ENCODE results near the gene PFKFB4. TPM values are rescaled to one million over a fixed set of nuclear protein-coding genes. Genes with fewer than 3 reads are reported as not detected.
A peak's percentile ranks its signal among the peaks of the same experiment; 100 is the strongest.

Gene PFKFB4
- total RNA-seq, 1 experiment from 2014 or later, result 12.3 TPM

- Histone ChIP-seq H4K8ac (replicated peaks; ENCODE audit: insufficient read length, low read depth, low read length) (no peak overlapping the region), H4K91ac (ENCODE audit: insufficient read length, low read depth, low read length) (no peak overlapping the region), H2AK5ac (ENCODE audit: insufficient read length, low read length) (no peak overlapping the region), H4K20me1 (ENCODE audit: control insufficient read depth, insufficient read depth, insufficient read length) (no peaks in the 10 kb centered on the region), H3K4me1 (ENCODE audit: insufficient read depth, low read length) (peaks cover 4% of the 10 kb centered on the region; the same call in 1 of the 2 replicates), H3K14ac (ENCODE audit: insufficient read depth, low read length) (no peak overlapping the region; the same call in 1 of the 2 replicates), H2BK120ac (ENCODE audit: low read depth, low read length, poor library complexity, severe bottlenecking) (no peak overlapping the region), H3K23me2 (ENCODE audit: insufficient read length, low read depth, low read length, poor library complexity, severe bottlenecking) (peaks cover 11% of the 10 kb centered on the region), H3K4me2 (ENCODE audit: insufficient read depth, insufficient read length, low read length) (no peak overlapping the region), H3K27ac (ENCODE audit: insufficient read length, low read depth, low read length) (no peak overlapping the region), H3K9ac (ENCODE audit: extremely low read depth, insufficient read length, low read length) (no peak overlapping the region), H4K5ac (ENCODE audit: insufficient read length, low read depth, low read length) (no peak overlapping the region), H2BK15ac (ENCODE audit: low read depth, low read length) (no peak overlapping the region), H3K9me3 (ENCODE audit: control insufficient read depth, low read depth, low read length) (no peaks in the 10 kb centered on the region), H3T11ph (ENCODE audit: low read length) (no peak overlapping the region), H3K18ac (ENCODE audit: insufficient read length, low read depth, low read length) (no peak overlapping the region), H3K23ac (ENCODE audit: insufficient read length, low read depth, low read length) (no peak overlapping the region), H2BK5ac (ENCODE audit: insufficient read length, low read length) (no peak overlapping the region), H3K4ac (ENCODE audit: low read depth, low read length) (no peak overlapping the region), H2BK12ac (ENCODE audit: insufficient read length, low read depth, low read length) (no peak overlapping the region), H3K27me3 (ENCODE audit: insufficient read depth, low read length) (no peaks in the 10 kb centered on the region), H3K79me1 (ENCODE audit: insufficient read depth, low read depth, low read length, poor library complexity, severe bottlenecking) (no peaks in the 10 kb centered on the region), H3K79me2 (ENCODE audit: insufficient read depth, low read length) (peaks cover 1% of the 10 kb centered on the region; the same call in 1 of the 2 replicates), H2AFZ (ENCODE audit: low read length) (no peak overlapping the region), H2BK20ac (ENCODE audit: low read depth, low read length, poor library complexity, severe bottlenecking) (no peak overlapping the region), H3K56ac (ENCODE audit: insufficient read length, low read depth, low read length) (no peak overlapping the region)
- WGBS (ENCODE audit: extremely low coverage, insufficient read length, low lambda C conversion rate), result no CpG with 5 or more reads among the region's 5 CpGs
- H3K36me3 Mint-ChIP-seq (ENCODE audit: insufficient read depth in 1 of 3, low read depth in 3 of 3), result peaks cover 18 to 28% (median 28%) of the 10 kb centered on the region in 3 experiments
- H3K27me3 Mint-ChIP-seq (ENCODE audit: low read depth), result peaks cover 8% of the 10 kb centered on the region
- peaks cover 10% of the 10 kb centered on the region in 2 experiments; a peak in 4 of 5 replicates for H3K9me3 Mint-ChIP-seq
- no peak overlapping the region for H3K4me3 Mint-ChIP-seq
- peak overlapping the region in 1 of 3 experiments; percentile 63; a peak in 2 of 7 replicates for H3K27ac Mint-ChIP-seq
- TF ChIP-seq, protein P1, sequence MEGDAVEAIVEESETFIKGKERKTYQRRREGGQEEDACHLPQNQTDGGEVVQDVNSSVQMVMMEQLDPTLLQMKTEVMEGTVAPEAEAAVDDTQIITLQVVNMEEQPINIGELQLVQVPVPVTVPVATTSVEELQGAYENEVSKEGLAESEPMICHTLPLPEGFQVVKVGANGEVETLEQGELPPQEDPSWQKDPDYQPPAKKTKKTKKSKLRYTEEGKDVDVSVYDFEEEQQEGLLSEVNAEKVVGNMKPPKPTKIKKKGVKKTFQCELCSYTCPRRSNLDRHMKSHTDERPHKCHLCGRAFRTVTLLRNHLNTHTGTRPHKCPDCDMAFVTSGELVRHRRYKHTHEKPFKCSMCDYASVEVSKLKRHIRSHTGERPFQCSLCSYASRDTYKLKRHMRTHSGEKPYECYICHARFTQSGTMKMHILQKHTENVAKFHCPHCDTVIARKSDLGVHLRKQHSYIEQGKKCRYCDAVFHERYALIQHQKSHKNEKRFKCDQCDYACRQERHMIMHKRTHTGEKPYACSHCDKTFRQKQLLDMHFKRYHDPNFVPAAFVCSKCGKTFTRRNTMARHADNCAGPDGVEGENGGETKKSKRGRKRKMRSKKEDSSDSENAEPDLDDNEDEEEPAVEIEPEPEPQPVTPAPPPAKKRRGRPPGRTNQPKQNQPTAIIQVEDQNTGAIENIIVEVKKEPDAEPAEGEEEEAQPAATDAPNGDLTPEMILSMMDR (conservative IDR thresholded peaks at IDR 0.05), result no peak
- H3K4me1 Mint-ChIP-seq, result peaks cover 25 to 29% of the 10 kb centered on the region in 2 experiments
- no peak for DNase-seq
Measured at GRCh38 chr3:48500656-48501055, 55.9 kb downstream of the PFKFB4 start.
